MG63 (cell line): Measurements from ENCODE around the gene RASGRP4. TPM values are rescaled to one million over a fixed set of nuclear protein-coding genes. Genes with fewer than 3 reads are reported as not detected.
"Not testable (repeated sequence)": the region's sequence is repeated elsewhere in the genome, so short reads cannot be mapped to it uniquely, and the experiment has no call there.

Source experiments
- DNase-seq: peaks from one replicate; pipeline ENCODE4 v3.0.0-alpha.2; 2020
- H3K27me3 ChIP-seq: fragments of 250-450 bp; sonication (Bioruptor Pico); 2 replicates; pipeline ENCODE4 v1.5.1; 2020; ENCODE audit warnings: mild to moderate bottlenecking, moderate library complexity
- H3K36me3 ChIP-seq: fragments of 250-450 bp; sonication (Bioruptor Pico); 2 replicates; pipeline ENCODE4 v1.5.1; 2020; ENCODE audit warnings: mild to moderate bottlenecking, moderate library complexity
- H3K4me3 ChIP-seq: fragments of 250-450 bp; sonication (Bioruptor Pico); 2 replicates; pipeline ENCODE4 v1.5.1; 2020; ENCODE audit warnings: mild to moderate bottlenecking, moderate library complexity
- H3K9me3 ChIP-seq: fragments of 250-450 bp; sonication (Bioruptor Pico); 2 replicates; pipeline ENCODE4 v1.5.1; 2020; ENCODE audit warnings: mild to moderate bottlenecking, moderate library complexity
- total RNA-seq: library from RNA; depleted of rRNA; stranded (reverse); fragments of >200 nt; shearing (Covaris generic); gene quantifications from 2 replicates; pipeline ENCODE4 v1.2.3, GENCODE V29; 2014; ENCODE audit warnings: low replicate concordance; rRNA removed

RASGRP4 gene, protein sequence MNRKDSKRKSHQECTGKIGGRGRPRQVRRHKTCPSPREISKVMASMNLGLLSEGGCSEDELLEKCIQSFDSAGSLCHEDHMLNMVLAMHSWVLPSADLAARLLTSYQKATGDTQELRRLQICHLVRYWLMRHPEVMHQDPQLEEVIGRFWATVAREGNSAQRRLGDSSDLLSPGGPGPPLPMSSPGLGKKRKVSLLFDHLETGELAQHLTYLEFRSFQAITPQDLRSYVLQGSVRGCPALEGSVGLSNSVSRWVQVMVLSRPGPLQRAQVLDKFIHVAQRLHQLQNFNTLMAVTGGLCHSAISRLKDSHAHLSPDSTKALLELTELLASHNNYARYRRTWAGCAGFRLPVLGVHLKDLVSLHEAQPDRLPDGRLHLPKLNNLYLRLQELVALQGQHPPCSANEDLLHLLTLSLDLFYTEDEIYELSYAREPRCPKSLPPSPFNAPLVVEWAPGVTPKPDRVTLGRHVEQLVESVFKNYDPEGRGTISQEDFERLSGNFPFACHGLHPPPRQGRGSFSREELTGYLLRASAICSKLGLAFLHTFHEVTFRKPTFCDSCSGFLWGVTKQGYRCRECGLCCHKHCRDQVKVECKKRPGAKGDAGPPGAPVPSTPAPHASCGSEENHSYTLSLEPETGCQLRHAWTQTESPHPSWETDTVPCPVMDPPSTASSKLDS
- not detected in 2 replicates for total RNA-seq

DNA sequence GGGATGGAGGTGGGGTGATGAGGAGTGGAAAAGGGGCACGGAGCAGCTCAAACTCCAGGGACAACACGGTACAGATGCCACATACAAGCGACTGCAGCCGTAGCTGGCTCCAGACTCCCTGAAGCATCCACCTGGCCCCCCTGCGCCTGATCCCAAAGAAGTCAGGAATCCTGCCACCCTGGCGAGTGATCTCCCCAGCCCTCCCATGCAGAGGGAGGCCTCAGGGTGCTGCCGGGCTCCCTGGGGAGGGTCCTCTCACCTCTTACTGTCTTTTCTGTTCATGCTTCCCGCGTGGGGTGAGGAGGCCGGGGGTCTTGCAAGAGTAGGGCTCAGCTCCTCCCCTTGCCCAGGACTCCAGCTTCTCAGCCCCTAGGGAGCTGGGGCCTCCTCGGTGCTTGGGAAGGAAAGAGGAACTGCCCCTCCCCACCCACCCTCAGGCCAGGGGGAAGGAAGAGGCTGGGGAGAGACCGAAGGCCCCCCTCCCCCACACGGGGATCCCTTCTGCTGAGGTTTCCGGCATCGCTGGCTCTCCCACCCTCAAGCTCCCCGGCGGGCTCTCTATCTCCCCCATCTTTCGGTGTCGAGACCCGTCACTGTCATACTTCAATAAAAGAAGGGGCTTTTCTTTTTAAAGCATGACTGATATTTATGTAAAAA is at the start of gene RASGRP4:
RASGRP4 (minus strand) TSS at position 410 of the 657 bp plus-strand sequence; CDS start at position 282, 128 bp downstream.
- Histone ChIP-seq H3K4me3 (no peak within 1 kb of the TSS), H3K27me3 (peaks cover 7% of the 10 kb centered on the region), H3K9me3 (no peaks in the 10 kb centered on the region), H3K36me3 (no peaks in the 10 kb centered on the region)
- DNase-seq, result no peak

DNA sequence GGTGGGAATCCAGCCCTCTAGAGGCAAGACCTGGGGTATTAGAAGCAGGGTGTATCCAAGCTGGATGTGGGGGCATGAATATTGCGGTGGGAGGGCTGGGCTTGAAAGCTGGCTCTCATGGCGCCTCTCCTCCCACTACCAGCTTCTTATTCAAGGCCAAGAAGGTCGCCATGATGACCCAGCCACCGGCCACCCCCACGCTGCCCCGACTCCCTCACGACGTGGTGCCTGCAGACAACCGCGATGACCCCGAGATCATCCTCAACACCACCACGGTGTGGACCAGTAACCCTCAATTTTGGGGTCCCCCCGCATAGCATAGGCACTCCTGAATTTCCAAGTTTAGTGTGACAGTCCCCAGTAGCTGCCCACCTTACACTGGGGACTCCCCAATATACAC is 49.2 kb upstream of the RASGRP4 start:
- Histone ChIP-seq H3K9me3 (no peaks in the 10 kb centered on the region), H3K36me3 (no peaks in the 10 kb centered on the region), H3K4me3 (no peak overlapping the region), H3K27me3 (peaks cover 69% of the 10 kb centered on the region)
- no peak for DNase-seq

DNA sequence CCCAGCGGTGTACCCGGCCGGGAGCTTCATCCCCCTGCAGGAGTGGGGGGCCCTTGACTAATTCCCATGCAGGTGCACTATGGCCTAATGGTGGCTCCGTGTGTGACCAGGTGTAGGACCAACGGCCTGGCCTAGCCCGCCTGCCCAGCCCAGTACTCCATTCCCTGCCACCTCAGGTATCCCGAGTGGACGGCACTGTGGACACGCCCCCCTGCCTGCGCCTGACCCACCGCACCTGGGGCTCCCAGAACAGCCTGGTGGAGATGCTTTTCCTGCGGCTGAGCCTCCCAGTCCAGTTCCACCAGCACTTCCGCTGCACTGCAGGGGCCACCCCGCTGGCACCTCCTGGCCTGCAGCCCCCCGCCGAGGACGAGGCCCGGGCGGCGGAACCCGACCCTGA is 47.2 kb upstream of the RASGRP4 start:
- Histone ChIP-seq H3K4me3 (no peak overlapping the region), H3K9me3 (no peaks in the 10 kb centered on the region), H3K36me3 (no peaks in the 10 kb centered on the region), H3K27me3 (peaks cover 76% of the 10 kb centered on the region)
- no peak for DNase-seq

DNA sequence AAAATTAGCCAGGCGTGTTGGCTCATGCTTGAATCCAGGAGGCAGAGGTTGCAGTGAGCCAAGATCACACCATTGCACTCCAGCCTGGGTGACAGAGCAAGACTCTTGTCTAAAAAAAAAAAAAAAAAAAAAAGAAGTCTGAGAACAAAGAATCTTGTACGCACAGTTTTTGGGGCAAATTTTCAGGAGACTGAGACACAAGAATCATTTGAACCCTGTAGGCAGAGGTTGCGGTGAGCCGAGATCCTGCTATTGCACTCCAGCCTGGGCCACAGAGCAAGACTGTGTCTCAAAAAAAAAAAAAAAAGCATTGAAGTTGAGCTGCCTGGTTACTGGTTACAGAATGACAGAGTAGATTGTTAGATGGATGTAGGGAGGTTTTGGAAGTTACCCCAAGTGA is 46.7 kb upstream of the RASGRP4 start:
- H3K4me3 ChIP-seq, DNase-seq: not testable (repeated sequence)
- H3K27me3 ChIP-seq, result peaks cover 72% of the 10 kb centered on the region

GRCh38 chr19:38470788-38471480 is 44.9 kb upstream of the RASGRP4 start:
- no peaks in the 10 kb centered on the region for H3K36me3 ChIP-seq
- DNase-seq, result no peak
- no peak overlapping the region for H3K4me3 ChIP-seq
- H3K9me3 ChIP-seq, result no peaks in the 10 kb centered on the region
- H3K27me3 ChIP-seq, result peaks cover 55% of the 10 kb centered on the region

More for the DNA sequence above, 46.7 kb upstream of the RASGRP4 start:
- not testable (repeated sequence) for H3K9me3 ChIP-seq, H3K36me3 ChIP-seq

GRCh38 chr19:38469151-38469550 is 43.1 kb upstream of the RASGRP4 start:
- H3K9me3 ChIP-seq, result no peaks in the 10 kb centered on the region
- no peak for DNase-seq

GRCh38 chr19:38467541-38468525 is 41.8 kb upstream of the RASGRP4 start:
- DNase-seq, result no peak
- H3K27me3 ChIP-seq, result peaks cover 44% of the 10 kb centered on the region
- H3K9me3 ChIP-seq, result no peaks in the 10 kb centered on the region

More at GRCh38 chr19:38469151-38469550, 43.1 kb upstream of the RASGRP4 start:
- Histone ChIP-seq H3K36me3 (no peaks in the 10 kb centered on the region), H3K27me3 (peaks cover 46% of the 10 kb centered on the region), H3K4me3 (no peak overlapping the region)

GRCh38 chr19:38466050-38466449 is 40.0 kb upstream of the RASGRP4 start:
- Histone ChIP-seq H3K27me3 (peaks cover 36% of the 10 kb centered on the region), H3K4me3 (no peak overlapping the region), H3K36me3 (no peaks in the 10 kb centered on the region), H3K9me3 (no peaks in the 10 kb centered on the region)
- no peak for DNase-seq

More at GRCh38 chr19:38467541-38468525, 41.8 kb upstream of the RASGRP4 start:
- H3K36me3 ChIP-seq, result no peaks in the 10 kb centered on the region
- no peak overlapping the region for H3K4me3 ChIP-seq

- no peaks in the 10 kb centered on the region for H3K9me3 ChIP-seq
- H3K4me3 ChIP-seq, result no peak overlapping the region
- H3K27me3 ChIP-seq, result peaks cover 23% of the 10 kb centered on the region
- no peaks in the 10 kb centered on the region for H3K36me3 ChIP-seq
- no peak for DNase-seq
Observed at GRCh38 chr19:38464421-38465082, 38.5 kb upstream of the RASGRP4 start.

DNA sequence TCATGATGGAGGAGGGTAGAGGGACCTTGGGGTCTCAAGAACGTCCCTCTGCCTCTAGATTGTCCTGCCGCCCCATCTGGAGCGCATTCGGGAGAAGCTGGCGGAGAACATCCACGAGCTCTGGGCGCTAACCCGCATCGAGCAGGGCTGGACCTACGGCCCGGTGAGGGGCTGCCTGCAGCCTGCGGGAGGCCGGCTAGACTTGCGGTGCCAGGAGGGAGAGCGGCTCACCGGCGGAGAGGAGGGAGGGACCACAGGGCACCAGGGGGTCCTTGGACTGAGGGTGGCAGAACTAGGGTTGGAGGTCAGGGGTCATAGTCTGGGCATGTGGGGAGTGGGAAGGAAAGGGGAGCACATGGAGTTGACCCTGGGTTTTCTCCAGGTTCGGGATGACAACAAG is 37.3 kb upstream of the RASGRP4 start:
- H3K9me3 ChIP-seq, result no peaks in the 10 kb centered on the region
- peaks cover 16% of the 10 kb centered on the region for H3K27me3 ChIP-seq
- no peak for DNase-seq
- H3K36me3 ChIP-seq, result no peaks in the 10 kb centered on the region
- H3K4me3 ChIP-seq, result no peak overlapping the region

DNA sequence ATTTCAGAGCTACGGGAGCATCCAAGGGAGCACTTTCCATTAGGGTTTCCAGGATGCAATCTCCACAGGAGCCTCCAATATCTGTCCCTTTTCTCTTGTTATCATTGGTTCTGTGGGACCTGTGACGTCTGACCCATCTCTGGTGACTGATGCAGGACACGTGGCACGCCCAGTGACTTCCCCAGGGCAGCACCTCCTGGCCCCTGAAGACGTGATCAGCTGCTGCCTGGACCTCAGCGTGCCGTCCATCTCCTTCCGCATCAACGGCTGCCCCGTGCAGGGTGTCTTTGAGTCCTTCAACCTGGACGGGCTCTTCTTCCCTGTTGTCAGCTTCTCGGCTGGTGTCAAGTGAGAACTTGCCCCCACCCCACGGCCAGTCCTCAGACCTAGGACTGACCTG is 33.0 kb upstream of the RASGRP4 start:
- Histone ChIP-seq H3K36me3 (no peaks in the 10 kb centered on the region), H3K27me3 (peaks cover 20% of the 10 kb centered on the region), H3K9me3 (no peaks in the 10 kb centered on the region), H3K4me3 (no peak overlapping the region)
- no peak for DNase-seq

DNA sequence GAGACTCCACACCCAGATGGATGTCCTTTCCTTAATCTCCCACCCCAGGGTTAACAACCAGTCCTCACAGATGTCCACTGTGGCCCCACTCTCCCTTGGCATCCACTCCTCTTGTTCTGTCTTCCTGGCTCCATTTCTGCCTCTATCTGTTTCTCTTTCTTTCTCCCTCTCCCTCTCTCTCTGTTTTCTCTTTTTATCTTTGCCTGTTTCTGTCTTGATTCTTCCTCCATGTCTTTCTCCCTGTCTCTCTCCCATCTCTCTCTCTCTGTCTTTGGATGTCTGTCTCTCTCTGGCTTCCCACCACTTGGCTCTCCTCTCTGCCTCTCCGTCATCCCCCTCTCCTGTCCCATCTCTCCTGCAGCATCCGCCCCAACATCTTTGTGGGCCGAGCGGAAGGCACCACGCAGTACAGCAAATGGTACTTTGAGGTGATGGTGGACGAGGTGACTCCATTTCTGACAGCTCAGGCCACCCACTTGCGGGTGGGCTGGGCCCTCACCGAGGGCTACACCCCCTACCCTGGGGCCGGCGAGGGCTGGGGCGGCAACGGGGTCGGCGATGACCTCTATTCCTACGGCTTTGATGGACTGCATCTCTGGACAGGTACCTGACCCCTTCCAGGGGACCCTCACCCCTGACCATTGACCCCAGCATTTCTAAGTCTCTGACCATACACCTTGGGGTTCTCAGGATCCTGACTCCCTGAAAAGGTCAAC is 31.8 kb upstream of the RASGRP4 start:
- H3K36me3 ChIP-seq, result no peaks in the 10 kb centered on the region
- H3K27me3 ChIP-seq, result peaks cover 15% of the 10 kb centered on the region; the same call in 1 of the 2 replicates
- H3K9me3 ChIP-seq, result no peaks in the 10 kb centered on the region
- DNase-seq, result no peak
- H3K4me3 ChIP-seq, result no peak overlapping the region

DNA sequence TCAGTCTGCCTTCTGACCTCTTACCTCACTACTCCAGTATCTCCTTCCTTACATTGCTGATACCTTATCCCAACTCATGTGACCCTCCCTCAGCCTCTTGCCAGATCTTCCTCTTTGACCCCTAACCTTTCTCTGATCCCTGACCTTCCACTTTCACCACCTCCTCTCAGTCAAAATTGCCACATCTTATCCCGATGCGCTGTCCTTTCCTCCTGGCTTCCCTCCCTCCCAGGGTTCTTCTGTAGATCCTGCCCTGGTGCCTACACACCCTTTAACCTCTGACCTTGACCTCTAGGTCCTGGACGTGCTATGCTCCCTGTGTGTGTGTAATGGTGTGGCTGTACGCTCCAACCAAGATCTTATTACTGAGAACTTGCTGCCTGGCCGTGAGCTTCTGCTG is 31.2 kb upstream of the RASGRP4 start:
- H3K36me3 ChIP-seq, result no peaks in the 10 kb centered on the region
- no peaks in the 10 kb centered on the region for H3K9me3 ChIP-seq
- DNase-seq, result no peak
- H3K27me3 ChIP-seq, result peaks cover 12% of the 10 kb centered on the region; the same call in 1 of the 2 replicates
- no peak overlapping the region for H3K4me3 ChIP-seq

DNA sequence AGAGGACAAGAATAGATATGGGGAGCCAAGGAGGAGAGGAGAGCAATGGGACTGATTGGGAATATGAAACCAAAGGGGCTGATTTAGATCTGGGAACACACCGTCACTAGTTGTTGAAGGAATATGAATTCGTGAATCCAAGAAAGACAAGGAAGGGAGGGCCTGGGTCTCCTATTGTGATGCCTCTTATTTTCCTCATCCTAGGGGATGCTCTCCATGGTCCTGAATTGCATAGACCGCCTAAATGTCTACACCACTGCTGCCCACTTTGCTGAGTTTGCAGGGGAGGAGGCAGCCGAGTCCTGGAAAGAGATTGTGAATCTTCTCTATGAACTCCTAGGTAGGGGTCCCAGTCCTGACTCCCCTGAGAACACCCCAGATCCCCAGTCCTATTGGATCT is 29.0 kb upstream of the RASGRP4 start:
- Histone ChIP-seq H3K27me3 (peaks cover 7% of the 10 kb centered on the region; the same call in 1 of the 2 replicates), H3K36me3 (no peaks in the 10 kb centered on the region), H3K9me3 (no peaks in the 10 kb centered on the region), H3K4me3 (no peak overlapping the region)
- DNase-seq, result no peak

GRCh38 chr19:38453596-38453995 is 27.6 kb upstream of the RASGRP4 start:
- DNase-seq, result no peak
- Histone ChIP-seq H3K9me3 (no peaks in the 10 kb centered on the region), H3K4me3 (no peak overlapping the region), H3K36me3 (no peaks in the 10 kb centered on the region), H3K27me3 (peaks cover 7% of the 10 kb centered on the region; the same call in 1 of the 2 replicates)
